HL-60/S4 (cell line): ENCODE measurements around the gene SAYSD1.

Experiments used
- in situ Hi-C: fragments of 300-500 bp; cut with MboI; formaldehyde crosslinking; loops from 2 replicates; pipeline ENCODE4 v1.14.3; 2022; ENCODE audit warnings: low sequenced_read_pairs

SAYSD1 gene

GRCh38 chr6:39059496-39060310 is 55.3 kb downstream of the SAYSD1 start:
- in situ Hi-C loops = no loop called here

- in situ Hi-C loops = no loop called here
Measured at GRCh38 chr6:39058471-39059147, 56.4 kb downstream of the SAYSD1 start.

GRCh38 chr6:39057251-39058155 is 57.5 kb downstream of the SAYSD1 start:
- in situ Hi-C loops = no loop called here

GRCh38 chr6:39056681-39057080 is 58.3 kb downstream of the SAYSD1 start:
- in situ Hi-C loops = no loop called here

GRCh38 chr6:39056191-39056590 is 58.8 kb downstream of the SAYSD1 start:
- in situ Hi-C loops = no loop called here

GRCh38 chr6:39055661-39056060 is 59.3 kb downstream of the SAYSD1 start:
- in situ Hi-C loops = no loop called here

GRCh38 chr6:39054577-39055142 is 60.3 kb downstream of the SAYSD1 start:
- in situ Hi-C loops = no loop called here
